T-helper 2 cell treated with Interferon-gamma antibody and Interleukin-4, amounts not matched to agents 5 μg/mL and 100 μg/mL, for 36 hours (primary cell): ENCODE data around the gene BABAM2.
"Not testable (repeated sequence)": the region's sequence is repeated elsewhere in the genome, so short reads cannot be mapped to it uniquely, and the experiment has no call there.

Source experiments
- DNase-seq: peaks from one replicate; pipeline ENCODE4 v3.0.0; 2021; ENCODE audit warnings: low spot score
- H3K27ac Mint-ChIP-seq: one replicate; pipeline ENCODE4 v1.8.0; 2021; ENCODE audit warnings: mild to moderate bottlenecking, mixed read lengths
- H3K27me3 Mint-ChIP-seq: one replicate; pipeline ENCODE4 v1.8.0; 2021; ENCODE audit warnings: low read depth, mixed read lengths
- H3K36me3 Mint-ChIP-seq: one replicate; pipeline ENCODE4 v1.8.0; 2021; ENCODE audit warnings: low read depth, mixed read lengths
- H3K4me1 Mint-ChIP-seq: one replicate; pipeline ENCODE4 v1.8.0; 2021; ENCODE audit warnings: low read depth, mixed read lengths
- H3K4me3 Mint-ChIP-seq: one replicate; pipeline ENCODE4 v1.8.0; 2022; ENCODE audit warnings: mild to moderate bottlenecking, moderate library complexity, mixed read lengths
- H3K9me3 Mint-ChIP-seq: one replicate; pipeline ENCODE4 v1.8.0; 2021; ENCODE audit warnings: mixed read lengths

Gene BABAM2

GRCh38 chr2:28327581-28327955 is 437.0 kb downstream of the BABAM2 start:
- DNase-seq = no peak
- H3K4me1 Mint-ChIP-seq = peaks cover 14% of the 10 kb centered on the region

GRCh38 chr2:28327956-28328922 is 437.7 kb downstream of the BABAM2 start:
- Mint-ChIP-seq H3K36me3 (peaks cover 13% of the 10 kb centered on the region), H3K4me3 (no peak overlapping the region), H3K27ac (no peak overlapping the region), H3K27me3 (no peaks in the 10 kb centered on the region), H3K4me1 (peaks cover 14% of the 10 kb centered on the region), H3K9me3 (no peaks in the 10 kb centered on the region)
- DNase-seq = no peak

More at GRCh38 chr2:28327581-28327955, 437.0 kb downstream of the BABAM2 start:
- Mint-ChIP-seq H3K4me3 (no peak overlapping the region), H3K27me3 (no peaks in the 10 kb centered on the region), H3K36me3 (peaks cover 13% of the 10 kb centered on the region), H3K9me3 (no peaks in the 10 kb centered on the region), H3K27ac (no peak overlapping the region)

GRCh38 chr2:28329184-28329583 is 438.7 kb downstream of the BABAM2 start:
- H3K27ac Mint-ChIP-seq = no peak overlapping the region
- DNase-seq = no peak
- no peak overlapping the region for H3K4me3 Mint-ChIP-seq
- H3K9me3 Mint-ChIP-seq = no peaks in the 10 kb centered on the region
- peaks cover 13% of the 10 kb centered on the region for H3K36me3 Mint-ChIP-seq
- H3K27me3 Mint-ChIP-seq = no peaks in the 10 kb centered on the region
- H3K4me1 Mint-ChIP-seq = peaks cover 12% of the 10 kb centered on the region

GRCh38 chr2:28330722-28331121 is 440.2 kb downstream of the BABAM2 start:
- H3K27ac Mint-ChIP-seq, H3K4me3 Mint-ChIP-seq, H3K27me3 Mint-ChIP-seq, DNase-seq, H3K9me3 Mint-ChIP-seq: not testable (repeated sequence)
- Mint-ChIP-seq H3K4me1 (peaks cover 11% of the 10 kb centered on the region), H3K36me3 (peaks cover 13% of the 10 kb centered on the region)

- H3K27ac Mint-ChIP-seq, H3K27me3 Mint-ChIP-seq, H3K9me3 Mint-ChIP-seq, H3K4me3 Mint-ChIP-seq, DNase-seq: not testable (repeated sequence)
- Mint-ChIP-seq H3K4me1 (peaks cover 13% of the 10 kb centered on the region), H3K36me3 (peaks cover 13% of the 10 kb centered on the region)
Observed at GRCh38 chr2:28331797-28332196, 441.3 kb downstream of the BABAM2 start.

GRCh38 chr2:28332696-28333095 is 442.2 kb downstream of the BABAM2 start:
- Mint-ChIP-seq H3K27ac (no peak overlapping the region), H3K4me1 (peaks cover 11% of the 10 kb centered on the region), H3K9me3 (no peaks in the 10 kb centered on the region), H3K27me3 (no peaks in the 10 kb centered on the region), H3K36me3 (peaks cover 13% of the 10 kb centered on the region), H3K4me3 (no peak overlapping the region)
- no peak for DNase-seq

GRCh38 chr2:28333606-28334526 is 443.3 kb downstream of the BABAM2 start:
- DNase-seq = no peak
- no peak overlapping the region for H3K27ac Mint-ChIP-seq

GRCh38 chr2:28334527-28334894 is 444.0 kb downstream of the BABAM2 start:
- H3K4me3 Mint-ChIP-seq = no peak overlapping the region
- H3K27me3 Mint-ChIP-seq = no peaks in the 10 kb centered on the region
- no peak overlapping the region for H3K27ac Mint-ChIP-seq

More at GRCh38 chr2:28333606-28334526, 443.3 kb downstream of the BABAM2 start:
- no peak overlapping the region for H3K4me3 Mint-ChIP-seq
- H3K4me1 Mint-ChIP-seq = peaks cover 4% of the 10 kb centered on the region
- no peaks in the 10 kb centered on the region for H3K9me3 Mint-ChIP-seq
- H3K36me3 Mint-ChIP-seq = peaks cover 10% of the 10 kb centered on the region
- H3K27me3 Mint-ChIP-seq = no peaks in the 10 kb centered on the region

GRCh38 chr2:28335265-28335664 is 444.7 kb downstream of the BABAM2 start:
- not testable (repeated sequence) for H3K4me1 Mint-ChIP-seq

More at GRCh38 chr2:28334527-28334894, 444.0 kb downstream of the BABAM2 start:
- H3K9me3 Mint-ChIP-seq = no peaks in the 10 kb centered on the region
- no peak for DNase-seq
- peaks cover 4% of the 10 kb centered on the region for H3K4me1 Mint-ChIP-seq
- peaks cover 10% of the 10 kb centered on the region for H3K36me3 Mint-ChIP-seq

GRCh38 chr2:28335666-28336065 is 445.1 kb downstream of the BABAM2 start:
- H3K4me3 Mint-ChIP-seq = no peak overlapping the region
- H3K27me3 Mint-ChIP-seq = no peaks in the 10 kb centered on the region
- no peak for DNase-seq
- H3K4me1 Mint-ChIP-seq = peaks cover 2% of the 10 kb centered on the region
- no peak overlapping the region for H3K27ac Mint-ChIP-seq
- peaks cover 6% of the 10 kb centered on the region for H3K36me3 Mint-ChIP-seq
- H3K9me3 Mint-ChIP-seq = no peaks in the 10 kb centered on the region

More at GRCh38 chr2:28335265-28335664, 444.7 kb downstream of the BABAM2 start:
- DNase-seq, H3K27ac Mint-ChIP-seq, H3K27me3 Mint-ChIP-seq, H3K9me3 Mint-ChIP-seq, H3K36me3 Mint-ChIP-seq, H3K4me3 Mint-ChIP-seq: not testable (repeated sequence)

GRCh38 chr2:28336264-28336980 is 445.9 kb downstream of the BABAM2 start:
- H3K27me3 Mint-ChIP-seq = no peaks in the 10 kb centered on the region
- DNase-seq = no peak
- peak overlapping the region; percentile 17 for H3K27ac Mint-ChIP-seq
- no peak overlapping the region for H3K4me3 Mint-ChIP-seq
- H3K4me1 Mint-ChIP-seq = peaks cover 2% of the 10 kb centered on the region
- H3K9me3 Mint-ChIP-seq = no peaks in the 10 kb centered on the region
- H3K36me3 Mint-ChIP-seq = peaks cover 6% of the 10 kb centered on the region

GRCh38 chr2:28336982-28337627 is 446.6 kb downstream of the BABAM2 start:
- no peak overlapping the region for H3K27ac Mint-ChIP-seq
- H3K9me3 Mint-ChIP-seq = no peaks in the 10 kb centered on the region
- peaks cover 2% of the 10 kb centered on the region for H3K4me1 Mint-ChIP-seq
- no peaks in the 10 kb centered on the region for H3K27me3 Mint-ChIP-seq
- H3K36me3 Mint-ChIP-seq = peaks cover 6% of the 10 kb centered on the region
- H3K4me3 Mint-ChIP-seq = no peak overlapping the region
- DNase-seq = no peak
